ENCODE measurements around the gene LCNL1. TPM values are rescaled to one million over a fixed set of nuclear protein-coding genes. Genes with fewer than 3 reads are reported as not detected.

LCNL1 gene
- 0.57 and 3.4 TPM in 2 replicates for total RNA-seq

GRCh38 chr9:136982232-136983051, at the start of gene LCNL1:
Gene LCNL1 (plus strand): TSS chr9:136982993. CDS start chr9:136983587, 594 bp downstream.

GRCh38 chr9:136944519-136945332, 38.1 kb upstream of the LCNL1 start, which contains the start of the genes C8G and FBXW5:
Gene C8G (plus strand): TSS chr9:136945243. CDS start chr9:136945321, 78 bp downstream.
Gene FBXW5 (minus strand): TSS chr9:136944738. CDS start chr9:136944083, 655 bp downstream.

GRCh38 chr9:136951541-136952320, 31.1 kb upstream of the LCNL1 start, which contains the start of gene LCN12:
Gene LCN12 (plus strand): TSS chr9:136952273. CDS start chr9:136952328, 55 bp downstream.

GRCh38 chr9:136977223-136977622, 5.6 kb upstream of the LCNL1 start, which contains the start of gene PTGDS:
Gene PTGDS (plus strand): TSS chr9:136977504. CDS start chr9:136977579, 75 bp downstream.

GRCh38 chr9:136991993-136992818, 9.4 kb downstream of the LCNL1 start, which contains the start of gene PAXX:
Gene PAXX (plus strand): TSS chr9:136992422. CDS start chr9:136992444, 22 bp downstream.

GRCh38 chr9:136996361-136997292, 13.8 kb downstream of the LCNL1 start, which contains the start of gene CLIC3:
Gene CLIC3 (minus strand): TSS chr9:136996568. CDS start chr9:136996543, 25 bp downstream.

GRCh38 chr9:137027369-137028262, 44.8 kb downstream of the LCNL1 start, which contains the start of gene ABCA2:
Gene ABCA2 (minus strand): TSS chr9:137028237. CDS start chr9:137028140, 97 bp downstream.

GRCh38 chr9:137031904-137032640, 49.3 kb downstream of the LCNL1 start, which contains the start of gene FUT7:
Gene FUT7 (minus strand): TSS chr9:137032088. CDS start chr9:137031991, 97 bp downstream.

Other genes with a start within 250 kb of the LCNL1 start
- gene LCN10, start 240.1 kb upstream of the LCNL1 start, total RNA-seq, result not detected in 2 replicates
- gene LCN6, start 234.5 kb upstream of the LCNL1 start, total RNA-seq, result not detected in 2 replicates
- not detected in 2 replicates for gene LCN8, start 224.8 kb upstream of the LCNL1 start, total RNA-seq
- not detected in 2 replicates for gene LCN15, start 218.5 kb upstream of the LCNL1 start, total RNA-seq
- gene TMEM141, start 191.6 kb upstream of the LCNL1 start, total RNA-seq, result 57.2 and 57.3 TPM in 2 replicates
- 0.28 and 0.46 TPM in 2 replicates for gene CCDC183, start 186.7 kb upstream of the LCNL1 start, total RNA-seq
- 55.6 and 61.1 TPM in 2 replicates for gene RABL6, start 175.0 kb upstream of the LCNL1 start, total RNA-seq
- 1.00 and 1.4 TPM in 2 replicates for gene AJM1, start 140.5 kb upstream of the LCNL1 start, total RNA-seq
- gene PHPT1, start 133.6 kb upstream of the LCNL1 start, total RNA-seq, result 203 and 206 TPM in 2 replicates
- 0.85 and 2.2 TPM in 2 replicates for gene MAMDC4, start 130.6 kb upstream of the LCNL1 start, total RNA-seq
- gene EDF1, start 116.7 kb upstream of the LCNL1 start, total RNA-seq, result 452 and 470 TPM in 2 replicates
- gene TRAF2, start 96.5 kb upstream of the LCNL1 start, total RNA-seq, result 4.0 and 6.3 TPM in 2 replicates
- 116 and 152 TPM in 2 replicates for gene FBXW5, start 38.3 kb upstream of the LCNL1 start, total RNA-seq
- 0.14 TPM in 1 of 2 replicates, not detected in the other for gene C8G, start 37.8 kb upstream of the LCNL1 start, total RNA-seq
- gene LCN12, start 30.7 kb upstream of the LCNL1 start, total RNA-seq, result 0.28 TPM in 1 of 2 replicates, not detected in the other
- gene PTGDS, start 5.5 kb upstream of the LCNL1 start, total RNA-seq, result 2.3 and 14.1 TPM in 2 replicates
- gene PAXX, start 9.4 kb downstream of the LCNL1 start, total RNA-seq, result 6.6 and 7.5 TPM in 2 replicates
- 5.0 and 7.8 TPM in 2 replicates for gene CLIC3, start 13.6 kb downstream of the LCNL1 start, total RNA-seq
- gene ABCA2, start 45.2 kb downstream of the LCNL1 start, total RNA-seq, result 11.9 and 20.0 TPM in 2 replicates
- not detected in 2 replicates for gene FUT7, start 49.1 kb downstream of the LCNL1 start, total RNA-seq
- gene NPDC1, start 63.2 kb downstream of the LCNL1 start, total RNA-seq, result 12.1 and 18.4 TPM in 2 replicates
- gene ENTPD2, start 71.1 kb downstream of the LCNL1 start, total RNA-seq, result not detected in 2 replicates
- 0.43 and 0.55 TPM in 2 replicates for gene SAPCD2, start 87.6 kb downstream of the LCNL1 start, total RNA-seq
- 7.7 and 14.3 TPM in 2 replicates for gene UAP1L1, start 94.5 kb downstream of the LCNL1 start, total RNA-seq
- 73.2 and 87.0 TPM in 2 replicates for gene MAN1B1, start 104.0 kb downstream of the LCNL1 start, total RNA-seq
- gene DPP7, start 131.7 kb downstream of the LCNL1 start, total RNA-seq, result 68.8 and 81.6 TPM in 2 replicates
- under 0.01 TPM in 1 of 2 replicates, not detected in the other for gene GRIN1, start 156.2 kb downstream of the LCNL1 start, total RNA-seq
- gene LRRC26, start 187.1 kb downstream of the LCNL1 start, total RNA-seq, result not detected in 2 replicates
- not detected in 2 replicates for gene TMEM210, start 189.1 kb downstream of the LCNL1 start, total RNA-seq
- gene ANAPC2, start 205.6 kb downstream of the LCNL1 start, total RNA-seq, result 15.2 and 23.7 TPM in 2 replicates
- gene SSNA1, start 205.7 kb downstream of the LCNL1 start, total RNA-seq, result 60.9 and 66.0 TPM in 2 replicates
- gene TPRN, start 217.7 kb downstream of the LCNL1 start, total RNA-seq, result 4.1 and 4.8 TPM in 2 replicates
- gene TMEM203, start 222.7 kb downstream of the LCNL1 start, total RNA-seq, result 25.6 and 37.7 TPM in 2 replicates
- 2.3 and 2.9 TPM in 2 replicates for gene NDOR1, start 222.7 kb downstream of the LCNL1 start, total RNA-seq
- under 0.01 and 0.18 TPM in 2 replicates for gene RNF208, start 239.2 kb downstream of the LCNL1 start, total RNA-seq
- gene CYSRT1, start 242.2 kb downstream of the LCNL1 start, total RNA-seq, result 0.18 and 0.57 TPM in 2 replicates
- gene RNF224, start 244.5 kb downstream of the LCNL1 start, total RNA-seq, result not detected in 2 replicates
- gene SLC34A3, start 247.9 kb downstream of the LCNL1 start, total RNA-seq, result not detected in 2 replicates